Stimulated activated CD8-positive, alpha-beta memory T cell treated with anti-CD3 and anti-CD28 coated beads, Interleukin-15, amount 100 ng/mL, for 1 hour (primary cell): Measurements from ENCODE around the gene PRRX1.

Experiments used
- DNase-seq: peaks from one replicate; pipeline ENCODE4 v3.0.0-alpha.2; 2020; ENCODE audit warnings: low read depth

The PRRX1 gene

GRCh38 chr1:170769691-170770090, 105.8 kb downstream of the PRRX1 start:
- DNase-seq, result no peak

GRCh38 chr1:170770254-170770653, 106.3 kb downstream of the PRRX1 start:
- no peak for DNase-seq

- DNase-seq, result no peak
Measured at GRCh38 chr1:170776252-170776651, 112.3 kb downstream of the PRRX1 start.

GRCh38 chr1:170776777-170777176, 112.8 kb downstream of the PRRX1 start:
- no peak for DNase-seq
